ENCODE measurements around the gene NEK11.

The NEK11 gene

DNA sequence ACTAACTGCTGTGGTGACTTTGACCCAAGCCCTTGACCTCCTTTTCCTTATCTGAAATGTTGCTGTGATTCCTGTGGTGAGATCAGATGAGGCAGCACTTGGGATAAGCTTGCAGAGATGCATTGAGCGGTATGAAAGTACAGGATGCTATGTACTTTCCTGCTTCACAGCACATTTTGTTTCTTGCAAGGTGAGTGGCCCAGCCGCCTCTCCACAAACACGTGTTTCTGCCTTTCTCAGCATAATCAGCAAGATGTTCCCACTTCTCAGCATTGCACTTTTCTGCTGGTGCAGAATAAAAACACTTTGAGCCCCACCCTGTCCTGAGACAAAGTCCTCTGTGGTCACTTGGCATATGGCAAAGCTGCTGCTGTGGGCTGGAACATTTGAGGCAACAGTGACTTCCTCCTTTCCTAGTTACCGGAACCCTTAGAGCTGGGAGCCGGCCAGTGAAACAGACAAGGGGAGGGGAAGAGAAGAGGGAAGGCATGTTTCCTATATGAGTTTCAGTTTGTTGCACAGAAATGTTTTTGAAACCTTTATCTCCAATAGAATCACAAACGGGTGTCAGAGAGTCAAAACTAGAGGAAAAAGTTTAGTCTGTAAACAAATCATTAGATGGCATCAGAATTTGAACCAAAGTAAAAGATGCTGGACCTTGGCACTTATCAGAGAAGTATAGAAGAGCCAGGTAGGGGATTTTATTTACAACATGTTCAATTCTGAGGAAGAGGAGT is 359.9 kb downstream of the NEK11 start:
- H3K9me3 ChIP-seq (ENCODE audit: insufficient read depth, low read length, severe bottlenecking) = no peaks in the 10 kb centered on the region
- H3K4me1 ChIP-seq (ENCODE audit: insufficient read depth, low read length) = no peaks in the 10 kb centered on the region
- no peak overlapping the region for H3K4me3 ChIP-seq (ENCODE audit: low read depth in 1 of 2, low read length in 2 of 2)
- DNase-seq (no peak), ATAC-seq (ENCODE audit: insufficient read depth, low read depth) (no peak)
- H2AFZ ChIP-seq (ENCODE audit: low read depth, low read length) = no peak overlapping the region
- no peak overlapping the region for H3K27ac ChIP-seq (ENCODE audit: low read length)
- no peak for TF ChIP-seq EZH2 (IDR thresholded peaks at IDR 0.05; ENCODE audit: borderline replicate concordance, low read depth, low read length, severe bottlenecking)
- TF ChIP-seq CTCF (IDR thresholded peaks at IDR 0.05; ENCODE audit: borderline replicate concordance, extremely low read depth, low read length, poor library complexity, severe bottlenecking) = no peak
- no peak overlapping the region for H3K4me2 ChIP-seq (ENCODE audit: insufficient read depth, low read length)
- H4K20me1 ChIP-seq (ENCODE audit: insufficient read depth, low read length) = no peaks in the 10 kb centered on the region
- H3K27me3 ChIP-seq (ENCODE audit: insufficient read depth, low read length, poor library complexity) = no peaks in the 10 kb centered on the region
- no peaks in the 10 kb centered on the region for H3K79me2 ChIP-seq (ENCODE audit: insufficient read depth, low read length)
- H3K9ac ChIP-seq (ENCODE audit: low read depth, low read length) = no peak overlapping the region
- no peaks in the 10 kb centered on the region for H3K36me3 ChIP-seq (ENCODE audit: insufficient read depth, low read length)

GRCh38 chr3:131387796-131388489 is 361.3 kb downstream of the NEK11 start:
- DNase-seq (no peak), ATAC-seq (ENCODE audit: insufficient read depth, low read depth) (no peak)
- no peaks in the 10 kb centered on the region for H3K79me2 ChIP-seq (ENCODE audit: insufficient read depth, low read length)
- no peaks in the 10 kb centered on the region for H3K27me3 ChIP-seq (ENCODE audit: insufficient read depth, low read length, poor library complexity)
- H3K36me3 ChIP-seq (ENCODE audit: insufficient read depth, low read length) = no peaks in the 10 kb centered on the region
- TF ChIP-seq CTCF (IDR thresholded peaks at IDR 0.05; ENCODE audit: borderline replicate concordance, extremely low read depth, low read length, poor library complexity, severe bottlenecking) (no peak), EZH2 (IDR thresholded peaks at IDR 0.05; ENCODE audit: borderline replicate concordance, low read depth, low read length, severe bottlenecking) (no peak)
- no peak overlapping the region for H3K4me3 ChIP-seq (ENCODE audit: low read depth in 1 of 2, low read length in 2 of 2)
- H4K20me1 ChIP-seq (ENCODE audit: insufficient read depth, low read length) = no peaks in the 10 kb centered on the region
- H3K9ac ChIP-seq (ENCODE audit: low read depth, low read length) = no peak overlapping the region
- no peak overlapping the region for H2AFZ ChIP-seq (ENCODE audit: low read depth, low read length)
- H3K4me1 ChIP-seq (ENCODE audit: insufficient read depth, low read length) = no peaks in the 10 kb centered on the region
- H3K27ac ChIP-seq (ENCODE audit: low read length) = no peak overlapping the region
- no peaks in the 10 kb centered on the region for H3K9me3 ChIP-seq (ENCODE audit: insufficient read depth, low read length, severe bottlenecking)
- no peak overlapping the region for H3K4me2 ChIP-seq (ENCODE audit: insufficient read depth, low read length)

DNA sequence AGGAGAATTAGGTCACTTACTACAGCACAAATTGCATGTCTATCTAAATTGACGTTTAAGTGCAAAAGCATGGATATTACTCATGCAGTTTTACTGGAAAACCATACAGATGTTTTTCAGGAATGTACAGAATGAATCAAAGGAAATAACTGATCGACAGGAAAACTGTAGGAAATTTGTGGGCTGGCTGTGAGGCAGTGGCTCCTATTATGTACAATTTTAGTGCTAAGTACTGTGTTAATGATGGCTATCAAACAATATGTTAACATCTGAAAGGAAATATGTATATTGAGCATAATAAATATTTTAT is 361.8 kb downstream of the NEK11 start:
- H3K79me2 ChIP-seq (ENCODE audit: insufficient read depth, low read length) = no peaks in the 10 kb centered on the region
- no peak overlapping the region for H3K4me3 ChIP-seq (ENCODE audit: low read depth in 1 of 2, low read length in 2 of 2)
- no peaks in the 10 kb centered on the region for H3K9me3 ChIP-seq (ENCODE audit: insufficient read depth, low read length, severe bottlenecking)
- no peaks in the 10 kb centered on the region for H3K36me3 ChIP-seq (ENCODE audit: insufficient read depth, low read length)
- no peak for DNase-seq
- H3K9ac ChIP-seq (ENCODE audit: low read depth, low read length) = no peak overlapping the region
- no peak overlapping the region for H2AFZ ChIP-seq (ENCODE audit: low read depth, low read length)
- no peaks in the 10 kb centered on the region for H3K27me3 ChIP-seq (ENCODE audit: insufficient read depth, low read length, poor library complexity)
- H3K4me1 ChIP-seq (ENCODE audit: insufficient read depth, low read length) = no peaks in the 10 kb centered on the region
- no peak overlapping the region for H3K4me2 ChIP-seq (ENCODE audit: insufficient read depth, low read length)
- H4K20me1 ChIP-seq (ENCODE audit: insufficient read depth, low read length) = no peaks in the 10 kb centered on the region
- H3K27ac ChIP-seq (ENCODE audit: low read length) = no peak overlapping the region
- no peak for ATAC-seq (ENCODE audit: insufficient read depth, low read depth)
- TF ChIP-seq EZH2 (IDR thresholded peaks at IDR 0.05; ENCODE audit: borderline replicate concordance, low read depth, low read length, severe bottlenecking) (no peak), CTCF (IDR thresholded peaks at IDR 0.05; ENCODE audit: borderline replicate concordance, extremely low read depth, low read length, poor library complexity, severe bottlenecking) (no peak)

All from DND-41 (cell line).